NCI-H187 treated with DMSO at 0.1 percent for 48 hours (cell line): Measurements from ENCODE around the gene PDILT.

Experiments used
- DNase-seq: peaks from one replicate; lab custom pipeline; 2025; lab: John Stamatoyannopoulos, UW

The PDILT gene

GRCh38 chr16:20401475-20402016 is 3.0 kb downstream of the PDILT start:
- DNase-seq: no peak

GRCh38 chr16:20401066-20401465 is 3.5 kb downstream of the PDILT start:
- no peak for DNase-seq

GRCh38 chr16:20399185-20399584 is 5.4 kb downstream of the PDILT start:
- DNase-seq: no peak

GRCh38 chr16:20398603-20399002 is 5.9 kb downstream of the PDILT start:
- DNase-seq: no peak

GRCh38 chr16:20397468-20398074 is 7.0 kb downstream of the PDILT start:
- DNase-seq: no peak

- DNase-seq: no peak
Observed at GRCh38 chr16:20396846-20397467, 7.6 kb downstream of the PDILT start.

GRCh38 chr16:20395946-20396345 is 8.6 kb downstream of the PDILT start:
- no peak for DNase-seq

GRCh38 chr16:20393801-20394577 is 10.5 kb downstream of the PDILT start:
- no peak for DNase-seq

- no peak for DNase-seq
Observed at GRCh38 chr16:20391045-20391444, 13.5 kb downstream of the PDILT start.

GRCh38 chr16:20388854-20389253 is 15.7 kb downstream of the PDILT start:
- no peak for DNase-seq

- no peak for DNase-seq
Observed at GRCh38 chr16:20387978-20388377, 16.6 kb downstream of the PDILT start.

- DNase-seq: no peak
Observed at GRCh38 chr16:20385844-20386832, 18.4 kb downstream of the PDILT start.

GRCh38 chr16:20383106-20384029 is 21.2 kb downstream of the PDILT start:
- DNase-seq: peak; percentile 45

- no peak for DNase-seq
Observed at GRCh38 chr16:20382202-20382948, 22.2 kb downstream of the PDILT start.

- no peak for DNase-seq
Observed at GRCh38 chr16:20380782-20381181, 23.8 kb downstream of the PDILT start.

- DNase-seq: no peak
Observed at GRCh38 chr16:20377181-20377580, 27.4 kb downstream of the PDILT start.

- no peak for DNase-seq
Observed at GRCh38 chr16:20372701-20373100, 31.8 kb downstream of the PDILT start.

GRCh38 chr16:20369452-20370054 is 35.0 kb downstream of the PDILT start:
- no peak for DNase-seq

- no peak for DNase-seq
Observed at GRCh38 chr16:20364051-20364450, 40.5 kb downstream of the PDILT start.
